HepG2 (cell line): ENCODE data around the gene SLC26A2. TPM values are rescaled to one million over a fixed set of nuclear protein-coding genes. Genes with fewer than 3 reads are reported as not detected.

Experiments used
- ATF7 ChIP-seq, 2 experiments: fragments of 450-650 bp in 1 of 2; sonication (generic) in 1 of 2; formaldehyde crosslinking in 1 of 2; IDR thresholded peaks; 2 replicates each; pipeline versions ENCODE4 v1.4.0 to v1.6.1; 2016 to 2020; ENCODE audit warnings: antibody characterized with exemption in 1 of 2, mild to moderate bottlenecking in 1 of 2, missing genetic modification reagents in 1 of 2
- BCL6 ChIP-seq: IDR thresholded peaks from 2 replicates; pipeline ENCODE4 v1.6.1; 2016; ENCODE audit warnings: missing genetic modification reagents, missing compliant biosample characterization
- GABPB1 ChIP-seq: IDR thresholded peaks from 2 replicates; pipeline ENCODE4 v1.6.1; 2016; ENCODE audit warnings: mild to moderate bottlenecking, missing genetic modification reagents, moderate library complexity, missing compliant biosample characterization
- HNRNPLL ChIP-seq: fragments of 200-400 bp; formaldehyde crosslinking; IDR thresholded peaks from 2 replicates; pipeline ENCODE4 v1.6.1; 2017; ENCODE audit warnings: mild to moderate bottlenecking, low read depth, low read length; ENCODE audit not compliant: poor library complexity, severe bottlenecking
- HOXA5 ChIP-seq: sonication (generic); formaldehyde crosslinking; IDR thresholded peaks from 2 replicates; pipeline ENCODE4 v1.4.0; 2020; ENCODE audit warnings: missing genetic modification reagents
- PAXIP1 ChIP-seq: sonication (generic); formaldehyde crosslinking; conservative IDR thresholded peaks from 2 replicates; pipeline ENCODE4 v1.4.0; 2020; ENCODE audit warnings: mild to moderate bottlenecking, missing genetic modification reagents, moderate library complexity
- SALL2 ChIP-seq: sonication (generic); formaldehyde crosslinking; IDR thresholded peaks from 2 replicates; pipeline ENCODE4 v1.8.1; 2023; ENCODE audit warnings: mild to moderate bottlenecking, missing genetic modification reagents, inconsistent platforms
- TFDP1 ChIP-seq: IDR thresholded peaks from 2 replicates; pipeline ENCODE4 v1.6.1; 2016; ENCODE audit warnings: missing compliant biosample characterization, missing genetic modification reagents, borderline replicate concordance
- XRCC5 ChIP-seq: fragments of 200-400 bp; formaldehyde crosslinking; optimal IDR thresholded peaks from 2 replicates; pipeline ENCODE3; 2017; ENCODE audit warnings: mild to moderate bottlenecking, low read length
- ZBTB33 ChIP-seq: sonication (generic); formaldehyde crosslinking; IDR thresholded peaks from 2 replicates; pipeline ENCODE4 v1.4.0; 2020; ENCODE audit warnings: missing genetic modification reagents
- ZNF703 ChIP-seq: sonication (generic); formaldehyde crosslinking; IDR thresholded peaks from 2 replicates; pipeline ENCODE4 v1.5.1; 2020; ENCODE audit warnings: missing genetic modification reagents, mild to moderate bottlenecking, moderate library complexity, borderline replicate concordance
- polyA plus RNA-seq, 8 experiments: library from polyadenylated mRNA; depleted of rRNA in 3 of 8; stranded (reverse) in 7 of 8; unstranded in 1 of 8; fragments of >200 nt; fragmentation: Illumina TruSeq in 4 of 8; extraction: Trizol in 4 of 8; gene quantifications; 2 replicates each; pipeline versions ENCODE4 v1.2.1 to v1.2.3, GENCODE V29; 2011 to 2016; ENCODE audit warnings: low read depth in 4 of 8, missing spikeins in 1 of 8, mixed read lengths in 1 of 8; ENCODE audit not compliant: insufficient read depth in 1 of 8
- total RNA-seq, 5 experiments: library from RNA; depleted of rRNA; stranded (reverse); fragments of >200 nt; fragmentation: Illumina TruSeq; extraction: Trizol; gene quantifications; 2 replicates each; pipeline ENCODE4 v1.2.3, GENCODE V29; 2016; ENCODE audit warnings: low read depth in 1 of 5
- TF ChIP-seq, protein P1 (sequence below): sonication (generic); formaldehyde crosslinking; IDR thresholded peaks from 2 replicates; pipeline ENCODE4 v1.4.0; 2020; ENCODE audit warnings: missing genetic modification reagents
- TF ChIP-seq, protein P2 (sequence below): sonication (generic); formaldehyde crosslinking; IDR thresholded peaks from 2 replicates; pipeline ENCODE4 v1.4.0; 2020; ENCODE audit warnings: missing genetic modification reagents

SLC26A2 gene
- total and polyA plus RNA-seq, 2 of the 13 experiments (the other 11 are each of a cell fraction or from before 2014, with no cell fraction given): 2.2 to 7.9 TPM

DNA sequence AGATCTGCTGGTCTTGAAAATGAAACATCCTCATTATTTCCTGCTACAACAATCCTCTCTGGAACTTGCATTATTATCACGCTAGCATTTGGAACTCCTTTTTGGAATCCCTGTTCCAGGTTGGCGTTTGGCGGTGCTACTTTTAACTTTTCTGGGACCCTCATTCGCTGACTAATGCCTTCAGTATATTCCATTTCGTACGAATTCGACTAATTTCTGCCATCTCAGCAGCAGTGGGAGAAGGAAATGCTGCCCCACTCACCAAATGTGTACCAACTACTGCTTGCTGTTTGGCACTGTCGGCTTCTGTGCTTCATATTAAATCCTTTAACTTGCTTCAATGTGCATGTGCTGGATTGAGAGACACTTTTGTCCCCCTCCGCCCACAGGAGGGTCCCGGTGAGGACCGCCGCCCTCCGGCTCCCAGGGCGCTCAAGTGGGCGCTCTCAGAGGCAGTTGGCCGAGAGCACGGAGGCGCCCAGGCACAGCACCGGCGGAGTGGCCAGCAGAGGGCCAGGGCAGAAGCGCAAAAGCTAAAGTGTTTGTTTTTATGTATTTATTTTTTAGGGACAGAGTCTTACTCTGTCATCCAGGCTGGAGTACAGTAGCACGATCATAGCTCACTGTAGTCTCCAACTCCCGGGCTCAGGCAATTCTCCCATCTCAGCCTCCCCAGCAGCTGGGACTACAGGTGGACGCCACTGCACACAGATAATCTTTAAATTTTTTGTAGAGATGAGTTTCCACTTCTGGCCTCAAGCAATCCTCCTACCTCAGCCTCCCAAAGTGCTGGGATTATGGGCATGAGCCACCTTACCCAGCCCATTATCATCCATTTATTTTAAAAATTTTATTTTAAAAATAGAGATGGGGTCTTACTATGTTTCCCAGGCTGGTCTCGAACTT, 27.9 kb upstream of the SLC26A2 start (continued):
- TF ChIP-seq, protein P1, sequence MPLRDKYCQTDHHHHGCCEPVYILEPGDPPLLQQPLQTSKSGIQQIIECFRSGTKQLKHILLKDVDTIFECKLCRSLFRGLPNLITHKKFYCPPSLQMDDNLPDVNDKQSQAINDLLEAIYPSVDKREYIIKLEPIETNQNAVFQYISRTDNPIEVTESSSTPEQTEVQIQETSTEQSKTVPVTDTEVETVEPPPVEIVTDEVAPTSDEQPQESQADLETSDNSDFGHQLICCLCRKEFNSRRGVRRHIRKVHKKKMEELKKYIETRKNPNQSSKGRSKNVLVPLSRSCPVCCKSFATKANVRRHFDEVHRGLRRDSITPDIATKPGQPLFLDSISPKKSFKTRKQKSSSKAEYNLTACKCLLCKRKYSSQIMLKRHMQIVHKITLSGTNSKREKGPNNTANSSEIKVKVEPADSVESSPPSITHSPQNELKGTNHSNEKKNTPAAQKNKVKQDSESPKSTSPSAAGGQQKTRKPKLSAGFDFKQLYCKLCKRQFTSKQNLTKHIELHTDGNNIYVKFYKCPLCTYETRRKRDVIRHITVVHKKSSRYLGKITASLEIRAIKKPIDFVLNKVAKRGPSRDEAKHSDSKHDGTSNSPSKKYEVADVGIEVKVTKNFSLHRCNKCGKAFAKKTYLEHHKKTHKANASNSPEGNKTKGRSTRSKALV: peak; percentile 89
- TF ChIP-seq, protein P2, sequence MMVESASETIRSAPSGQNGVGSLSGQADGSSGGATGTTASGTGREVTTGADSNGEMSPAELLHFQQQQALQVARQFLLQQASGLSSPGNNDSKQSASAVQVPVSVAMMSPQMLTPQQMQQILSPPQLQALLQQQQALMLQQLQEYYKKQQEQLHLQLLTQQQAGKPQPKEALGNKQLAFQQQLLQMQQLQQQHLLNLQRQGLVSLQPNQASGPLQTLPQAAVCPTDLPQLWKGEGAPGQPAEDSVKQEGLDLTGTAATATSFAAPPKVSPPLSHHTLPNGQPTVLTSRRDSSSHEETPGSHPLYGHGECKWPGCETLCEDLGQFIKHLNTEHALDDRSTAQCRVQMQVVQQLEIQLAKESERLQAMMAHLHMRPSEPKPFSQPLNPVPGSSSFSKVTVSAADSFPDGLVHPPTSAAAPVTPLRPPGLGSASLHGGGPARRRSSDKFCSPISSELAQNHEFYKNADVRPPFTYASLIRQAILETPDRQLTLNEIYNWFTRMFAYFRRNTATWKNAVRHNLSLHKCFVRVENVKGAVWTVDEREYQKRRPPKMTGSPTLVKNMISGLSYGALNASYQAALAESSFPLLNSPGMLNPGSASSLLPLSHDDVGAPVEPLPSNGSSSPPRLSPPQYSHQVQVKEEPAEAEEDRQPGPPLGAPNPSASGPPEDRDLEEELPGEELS (CRISPR knock-in tag): no peak; the same call in 1 of the 2 replicates
- no peak for TF ChIP-seq ATF7 (IDR thresholded peaks at IDR 0.05)
- no peak for TF ChIP-seq ATF7 (CRISPR knock-in tag; IDR thresholded peaks at IDR 0.05)
- no peak for TF ChIP-seq TFDP1 (CRISPR knock-in tag)
- TF ChIP-seq XRCC5: peak; percentile 64
- TF ChIP-seq ZNF703 (CRISPR knock-in tag): no peak
- TF ChIP-seq HOXA5 (CRISPR knock-in tag): peak; percentile 47; the same call in 1 of the 2 replicates
- 0 out of 2 replicates have a peak, but pooled peaks have one; percentile 15 for TF ChIP-seq PAXIP1 (CRISPR knock-in tag)
- peak; percentile 44; the same call in 1 of the 2 replicates for TF ChIP-seq GABPB1 (CRISPR knock-in tag)
- no peak for TF ChIP-seq SALL2 (CRISPR knock-in tag)
- TF ChIP-seq BCL6 (CRISPR knock-in tag): peak; percentile 53
- no peak for TF ChIP-seq ZBTB33 (CRISPR knock-in tag)
- TF ChIP-seq HNRNPLL: peak; percentile 32
